ENCODE measurements around the gene FCSK. TPM values are rescaled to one million over a fixed set of nuclear protein-coding genes. Genes with fewer than 3 reads are reported as not detected.

FCSK gene
- total and polyA plus RNA-seq, 2 of the 13 experiments (the other 11 are each of a cell fraction or from before 2014, with no cell fraction given) = 9.1 to 19.2 TPM

GRCh38 chr16:70440009-70440692 lies 14.2 kb upstream of the FCSK start (continued):
- TF ChIP-seq ZNF563 (CRISPR knock-in tag; IDR thresholded peaks at IDR 0.05) (no peak), JUNB (CRISPR knock-in tag; IDR thresholded peaks at IDR 0.05; ENCODE audit: borderline replicate concordance) (no peak), ZNF740 (CRISPR knock-in tag; IDR thresholded peaks at IDR 0.05) (no peak), ZSCAN9 (CRISPR knock-in tag; IDR thresholded peaks at IDR 0.05; ENCODE audit: borderline replicate concordance) (0 out of 2 replicates have a peak, but pooled peaks have one; percentile 18), NFYC (CRISPR knock-in tag; IDR thresholded peaks at IDR 0.05) (no peak), ZSCAN5A (CRISPR knock-in tag; IDR thresholded peaks at IDR 0.05; ENCODE audit: borderline replicate concordance) (no peak), MAFF (IDR thresholded peaks at IDR 0.05; ENCODE audit: low read depth, low read length) (no peak), MED8 (CRISPR knock-in tag; IDR thresholded peaks at IDR 0.05; ENCODE audit: insufficient replicate concordance) (no peak), TEAD3 (CRISPR knock-in tag; optimal IDR thresholded peaks at IDR 0.05; ENCODE audit: borderline replicate concordance) (no peak), ZBTB4 (CRISPR knock-in tag; IDR thresholded peaks at IDR 0.05; ENCODE audit: borderline replicate concordance) (no peak), FOXC1 (CRISPR knock-in tag; IDR thresholded peaks at IDR 0.05; ENCODE audit: borderline replicate concordance) (no peak), CAMTA2 (CRISPR knock-in tag; IDR thresholded peaks at IDR 0.05; ENCODE audit: borderline replicate concordance) (0 out of 2 replicates have a peak, but pooled peaks have one; percentile 39), ZNF720 (CRISPR knock-in tag; IDR thresholded peaks at IDR 0.05) (no peak), MXI1 (IDR thresholded peaks at IDR 0.05; ENCODE audit: borderline replicate concordance, low read depth, low read length) (no peak), MED13 (CRISPR knock-in tag; IDR thresholded peaks at IDR 0.05) (no peak), TCF7L2 (IDR thresholded peaks at IDR 0.05; ENCODE audit: low read depth, low read length) (no peak), MTERF4 (CRISPR knock-in tag; IDR thresholded peaks at IDR 0.05) (no peak), ZSCAN30 (CRISPR knock-in tag; IDR thresholded peaks at IDR 0.05) (no peak), SP1 (IDR thresholded peaks at IDR 0.05) (no peak), SP1 (CRISPR knock-in tag; IDR thresholded peaks at IDR 0.05) (no peak), HNRNPL (IDR thresholded peaks at IDR 0.05; ENCODE audit: low read depth, low read length) (no peak), STAT6 (CRISPR knock-in tag; IDR thresholded peaks at IDR 0.05; ENCODE audit: borderline replicate concordance) (no peak)

Data from HepG2 (cell line).